GM12801 (cell line): ENCODE data around the gene RSPH1.

ENCODE experiments used
- CTCF ChIP-seq: IDR thresholded peaks from one replicate; pipeline ENCODE4 v1.5.1; 2011; ENCODE audit warnings: control low read depth; ENCODE audit not compliant: insufficient read length; ENCODE audit errors: extremely low read depth

RSPH1 gene

GRCh38 chr21:42423685-42424084, 72.3 kb downstream of the RSPH1 start:
- TF ChIP-seq CTCF = no peak

GRCh38 chr21:42423197-42423675, 72.8 kb downstream of the RSPH1 start:
- no peak for TF ChIP-seq CTCF
